SK-N-SH treated with all-trans-retinoic acid at 6 μM for 48 hours (cell line): ENCODE results near the gene SLC17A9.

Experiments
- ATAC-seq: fragments of 200-7000 bp; cut with Tn5 transposase; 3 replicates; pipeline ENCODE4 v1.9.1; 2020; ENCODE audit warnings: mild to moderate bottlenecking, moderate library complexity
- ARNTL ChIP-seq: fragments of 450-650 bp; formaldehyde crosslinking; IDR thresholded peaks from 2 replicates; pipeline ENCODE4 v1.5.0; 2020; ENCODE audit warnings: low read depth, mild to moderate bottlenecking, moderate library complexity, borderline replicate concordance
- BACH2 ChIP-seq: fragments of 250-450 bp; sonication (Bioruptor Pico); IDR thresholded peaks from 2 replicates; pipeline ENCODE4 v1.9.0; 2021; ENCODE audit warnings: mild to moderate bottlenecking, borderline replicate concordance
- CSDC2 ChIP-seq: fragments of 250-450 bp; sonication (Bioruptor Pico); IDR thresholded peaks from 2 replicates; pipeline ENCODE4 v1.5.0; 2020; ENCODE audit warnings: mild to moderate bottlenecking, moderate library complexity
- ESRRG ChIP-seq: fragments of 250-450 bp; sonication (Bioruptor Pico); IDR thresholded peaks from 2 replicates; pipeline ENCODE4 v1.6.1; 2021; ENCODE audit warnings: mild to moderate bottlenecking
- ISL1 ChIP-seq: fragments of 250-450 bp; sonication (Bioruptor Pico); IDR thresholded peaks from 2 replicates; pipeline ENCODE4 v2.1.2; 2022; ENCODE audit warnings: mild to moderate bottlenecking, moderate library complexity
- PPARA ChIP-seq: fragments of 250-450 bp; sonication (Bioruptor Pico); IDR thresholded peaks from 2 replicates; pipeline ENCODE4 v1.5.0; 2020; ENCODE audit warnings: mild to moderate bottlenecking, borderline replicate concordance
- RARB ChIP-seq: fragments of 250-450 bp; sonication (Bioruptor Pico); IDR thresholded peaks from 2 replicates; pipeline ENCODE4 v1.8.0; 2021; ENCODE audit warnings: mild to moderate bottlenecking, moderate library complexity
- SNAI2 ChIP-seq: fragments of 250-450 bp; sonication (Bioruptor Pico); IDR thresholded peaks from 2 replicates; pipeline ENCODE4 v1.5.0; 2020; ENCODE audit warnings: mild to moderate bottlenecking, moderate library complexity
- TCF4 ChIP-seq: fragments of 250-450 bp; sonication (Bioruptor Pico); IDR thresholded peaks from 2 replicates; pipeline ENCODE4 v1.8.0; 2021; ENCODE audit warnings: mild to moderate bottlenecking, moderate library complexity, borderline replicate concordance
- TOX ChIP-seq: fragments of 250-450 bp; sonication (Bioruptor Pico); IDR thresholded peaks from 2 replicates; pipeline ENCODE4 v1.8.0; 2021; ENCODE audit warnings: mild to moderate bottlenecking, moderate library complexity, borderline replicate concordance
- ZC3H10 ChIP-seq: fragments of 250-450 bp; sonication (Bioruptor Pico); IDR thresholded peaks from 2 replicates; pipeline ENCODE4 v1.5.1; 2021; ENCODE audit warnings: mild to moderate bottlenecking, moderate library complexity
- ZFP3 ChIP-seq: fragments of 250-450 bp; sonication (Bioruptor Pico); IDR thresholded peaks from 2 replicates; pipeline ENCODE4 v1.5.0; 2020; ENCODE audit warnings: mild to moderate bottlenecking, moderate library complexity
- ZFP30 ChIP-seq: fragments of 450-650 bp; formaldehyde crosslinking; IDR thresholded peaks from 2 replicates; pipeline ENCODE4 v1.5.0; 2022; ENCODE audit warnings: mild to moderate bottlenecking, moderate library complexity
- ZNF565 ChIP-seq: fragments of 450-650 bp; formaldehyde crosslinking; conservative IDR thresholded peaks from 2 replicates; pipeline ENCODE4 v1.5.0; 2020; ENCODE audit warnings: low read depth, mild to moderate bottlenecking, moderate library complexity
- ZNF70 ChIP-seq: fragments of 450-650 bp; formaldehyde crosslinking; IDR thresholded peaks from 2 replicates; pipeline ENCODE4 v1.5.0; 2020; ENCODE audit warnings: mild to moderate bottlenecking, moderate library complexity
- TF ChIP-seq, protein P1 (sequence below): fragments of 250-450 bp; sonication (Bioruptor Pico); IDR thresholded peaks from 2 replicates; pipeline ENCODE4 v1.8.0; 2021; ENCODE audit warnings: low read depth, mild to moderate bottlenecking, moderate library complexity, borderline replicate concordance
- TF ChIP-seq, protein P2 (sequence below): fragments of 250-450 bp; sonication (Bioruptor Pico); IDR thresholded peaks from 2 replicates; pipeline ENCODE4 v1.5.1; 2020; ENCODE audit warnings: low read depth, mild to moderate bottlenecking, moderate library complexity
- TF ChIP-seq, protein P3 (sequence below): fragments of 250-450 bp; sonication (Bioruptor Pico); IDR thresholded peaks from 2 replicates; pipeline ENCODE4 v1.8.0; 2020; ENCODE audit warnings: mild to moderate bottlenecking, moderate library complexity, borderline replicate concordance
- TF ChIP-seq, protein P4 (sequence below): fragments of 250-450 bp; sonication (Bioruptor Pico); IDR thresholded peaks from 2 replicates; pipeline ENCODE4 v1.5.0; 2020; ENCODE audit warnings: mild to moderate bottlenecking, moderate library complexity
- TF ChIP-seq, protein P5 (sequence below): fragments of 250-450 bp; sonication (Bioruptor Pico); IDR thresholded peaks from 2 replicates; pipeline ENCODE4 v1.5.1; 2021; ENCODE audit warnings: mild to moderate bottlenecking, moderate library complexity

Gene SLC17A9

DNA sequence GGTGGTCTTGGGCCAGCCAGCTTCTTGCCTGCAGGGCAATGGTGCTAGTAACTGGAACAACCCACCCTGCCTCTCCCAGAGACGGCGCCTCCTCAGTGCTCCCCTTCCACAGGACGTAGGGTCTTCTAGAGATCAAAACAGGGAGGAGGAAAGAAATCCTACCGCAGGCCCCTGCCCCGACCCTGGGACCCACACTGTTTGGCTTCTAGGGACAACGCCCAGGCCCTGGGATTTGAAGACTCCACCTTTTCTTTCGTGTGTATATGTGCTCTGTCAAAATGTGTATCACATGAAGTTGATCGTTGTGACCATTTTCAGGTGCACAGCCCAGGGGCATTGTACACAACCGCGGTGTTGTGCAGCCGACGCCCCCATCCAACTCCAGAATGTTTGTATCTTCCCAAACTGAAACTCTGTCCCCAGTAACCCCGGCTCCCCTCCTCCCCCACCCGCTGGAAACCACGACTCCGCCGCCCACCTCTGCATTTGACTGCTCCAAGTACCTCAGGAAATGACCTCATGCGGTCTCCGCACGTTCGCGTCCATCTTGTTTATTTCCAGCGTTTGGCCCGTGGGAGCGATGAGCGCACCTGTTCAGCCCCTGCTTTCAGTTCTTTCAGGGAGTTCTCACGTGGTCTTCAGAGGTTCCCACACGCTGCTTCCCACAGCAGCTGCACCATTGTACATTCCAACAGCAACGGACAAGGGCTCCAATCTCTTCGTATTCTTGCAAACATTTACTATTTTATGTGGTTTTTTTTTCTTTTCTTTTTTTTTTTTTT is 57.7 kb downstream of the SLC17A9 start (continued):
- TF ChIP-seq, protein P1, sequence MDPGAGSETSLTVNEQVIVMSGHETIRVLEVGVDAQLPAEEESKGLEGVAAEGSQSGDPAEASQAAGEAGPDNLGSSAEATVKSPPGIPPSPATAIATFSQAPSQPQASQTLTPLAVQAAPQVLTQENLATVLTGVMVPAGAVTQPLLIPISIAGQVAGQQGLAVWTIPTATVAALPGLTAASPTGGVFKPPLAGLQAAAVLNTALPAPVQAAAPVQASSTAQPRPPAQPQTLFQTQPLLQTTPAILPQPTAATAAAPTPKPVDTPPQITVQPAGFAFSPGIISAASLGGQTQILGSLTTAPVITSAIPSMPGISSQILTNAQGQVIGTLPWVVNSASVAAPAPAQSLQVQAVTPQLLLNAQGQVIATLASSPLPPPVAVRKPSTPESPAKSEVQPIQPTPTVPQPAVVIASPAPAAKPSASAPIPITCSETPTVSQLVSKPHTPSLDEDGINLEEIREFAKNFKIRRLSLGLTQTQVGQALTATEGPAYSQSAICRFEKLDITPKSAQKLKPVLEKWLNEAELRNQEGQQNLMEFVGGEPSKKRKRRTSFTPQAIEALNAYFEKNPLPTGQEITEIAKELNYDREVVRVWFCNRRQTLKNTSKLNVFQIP (CRISPR knock-in tag) = no peak
- TF ChIP-seq ESRRG (no peak), ISL1 (no peak), ZNF565 (no peak), SNAI2 (CRISPR knock-in tag) (no peak), ARNTL (no peak), ZNF70 (no peak)
- TF ChIP-seq, all 23 proteins: peak for 0

DNA sequence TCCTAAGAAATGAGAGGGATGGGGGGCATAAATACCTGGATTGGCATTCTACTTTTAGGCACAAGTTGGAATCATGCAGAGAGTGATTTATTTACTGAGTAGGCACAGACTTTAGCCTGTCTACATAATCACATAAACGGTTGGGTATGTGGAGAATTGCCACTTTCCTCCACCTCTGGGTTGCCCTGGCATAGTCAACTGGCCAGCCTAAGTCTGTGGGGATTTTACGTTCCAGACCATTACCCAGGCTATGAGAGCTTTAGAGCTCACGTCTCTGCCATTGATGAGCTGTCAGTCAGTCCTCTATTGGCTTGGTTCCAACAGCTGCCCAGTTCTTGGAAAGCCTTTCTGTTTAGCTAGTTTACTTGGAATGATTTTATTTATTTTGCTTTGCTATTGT is 59.3 kb downstream of the SLC17A9 start:
- no peak for TF ChIP-seq SNAI2 (CRISPR knock-in tag)

DNA sequence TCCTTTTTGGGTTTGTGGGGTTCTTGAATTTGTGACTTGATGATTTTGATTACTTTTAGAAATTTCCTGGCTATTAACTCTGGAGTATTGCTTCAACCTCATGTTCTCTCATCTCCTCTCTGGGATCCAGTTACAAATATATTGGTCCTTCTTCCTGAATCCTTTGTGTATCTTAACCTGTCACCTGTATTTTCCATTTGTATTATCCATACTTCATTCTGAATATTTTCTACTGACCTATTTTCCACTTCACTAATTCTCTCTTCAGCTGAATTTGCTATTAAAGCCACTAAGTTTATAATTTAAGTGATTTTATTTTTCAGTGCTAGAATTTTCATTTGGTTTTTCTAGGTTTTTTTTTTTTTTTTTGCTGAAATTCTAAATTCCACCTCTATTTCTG is 60.7 kb downstream of the SLC17A9 start:
- no peak for ATAC-seq
- TF ChIP-seq ESRRG (no peak), ZFP30 (CRISPR knock-in tag) (peak; percentile 85)
- TF ChIP-seq, all 23 proteins: peak for 1

More for the DNA sequence above, 59.3 kb downstream of the SLC17A9 start:
- ATAC-seq = no peak

DNA sequence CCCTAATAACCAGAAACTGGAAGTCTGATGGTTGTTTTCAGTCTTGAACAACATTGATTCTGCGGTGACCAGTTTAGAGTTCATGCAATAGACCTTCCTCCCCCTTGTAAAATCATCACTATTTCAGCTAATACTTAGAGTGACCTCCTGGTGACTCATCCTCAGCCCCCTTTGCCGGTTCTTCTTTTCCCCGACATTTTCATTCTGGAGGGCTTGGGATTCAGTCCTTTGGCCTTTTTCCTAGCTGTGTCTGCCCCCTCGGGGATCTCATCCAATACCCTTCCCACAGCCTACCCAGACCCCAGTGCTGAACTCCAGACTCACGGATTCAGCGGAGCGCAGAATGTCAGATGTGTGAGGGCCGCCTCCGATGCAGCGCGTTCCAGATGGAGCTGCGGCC is 61.8 kb downstream of the SLC17A9 start:
- no peak for ATAC-seq
- TF ChIP-seq ZFP30 (CRISPR knock-in tag) (no peak), ZNF565 (no peak), CSDC2 (CRISPR knock-in tag) (no peak), ZC3H10 (CRISPR knock-in tag) (no peak), TOX (no peak), ESRRG (no peak), ARNTL (no peak)
- TF ChIP-seq, protein P2, sequence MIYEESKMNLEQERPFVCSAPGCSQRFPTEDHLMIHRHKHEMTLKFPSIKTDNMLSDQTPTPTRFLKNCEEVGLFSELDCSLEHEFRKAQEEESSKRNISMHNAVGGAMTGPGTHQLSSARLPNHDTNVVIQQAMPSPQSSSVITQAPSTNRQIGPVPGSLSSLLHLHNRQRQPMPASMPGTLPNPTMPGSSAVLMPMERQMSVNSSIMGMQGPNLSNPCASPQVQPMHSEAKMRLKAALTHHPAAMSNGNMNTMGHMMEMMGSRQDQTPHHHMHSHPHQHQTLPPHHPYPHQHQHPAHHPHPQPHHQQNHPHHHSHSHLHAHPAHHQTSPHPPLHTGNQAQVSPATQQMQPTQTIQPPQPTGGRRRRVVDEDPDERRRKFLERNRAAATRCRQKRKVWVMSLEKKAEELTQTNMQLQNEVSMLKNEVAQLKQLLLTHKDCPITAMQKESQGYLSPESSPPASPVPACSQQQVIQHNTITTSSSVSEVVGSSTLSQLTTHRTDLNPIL = no peak

DNA sequence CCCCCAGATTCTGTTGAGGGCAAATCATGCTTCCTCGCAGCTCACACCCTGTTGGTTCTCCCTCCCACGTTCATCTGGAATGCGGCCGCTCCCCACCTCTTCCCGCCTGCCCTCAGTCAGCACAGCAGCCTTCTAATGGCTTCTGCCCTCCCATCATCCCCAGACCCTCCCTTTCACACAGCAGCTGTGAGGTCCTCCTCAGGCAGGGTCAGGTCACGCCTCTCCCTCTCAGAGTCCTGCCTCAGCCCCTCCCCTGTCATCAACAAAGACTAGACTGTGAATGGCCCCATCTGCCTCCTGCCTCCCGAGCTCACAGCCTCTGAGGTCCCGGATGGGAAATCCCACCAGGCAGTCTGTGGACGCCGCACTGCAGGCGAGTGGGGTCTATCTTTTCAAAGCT is 62.2 kb downstream of the SLC17A9 start:
- no peak for ATAC-seq
- TF ChIP-seq ZFP3 = no peak
- no peak for TF ChIP-seq PPARA (CRISPR knock-in tag)
- no peak for TF ChIP-seq ISL1
- TF ChIP-seq ZC3H10 (CRISPR knock-in tag) = no peak
- no peak for TF ChIP-seq TCF4

DNA sequence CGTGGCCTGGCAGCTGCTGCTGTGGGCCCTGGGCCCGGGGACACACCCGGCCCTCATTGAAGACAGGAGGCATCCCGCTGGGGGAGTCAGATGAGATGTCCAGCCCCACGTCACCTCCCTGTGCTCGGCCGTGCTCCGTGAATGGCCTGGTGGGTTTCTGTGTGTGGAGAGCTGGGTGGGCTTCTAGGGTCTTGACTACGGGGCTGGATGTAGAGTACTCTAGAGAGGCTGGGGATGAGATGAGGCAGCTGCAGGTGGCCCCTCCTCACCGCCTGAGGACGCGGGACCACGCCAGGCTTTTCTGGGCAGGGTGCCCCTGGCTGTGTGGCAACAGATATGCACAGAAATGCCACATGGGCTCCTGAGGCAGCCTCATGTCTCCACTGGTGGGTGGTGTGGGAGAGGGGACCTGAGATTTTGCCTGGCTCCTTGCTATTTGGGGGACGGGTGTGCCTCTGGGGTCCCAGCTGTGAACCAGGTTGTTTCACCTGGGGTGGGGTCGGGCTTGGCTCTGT is 62.7 kb downstream of the SLC17A9 start:
- TF ChIP-seq, protein P3, sequence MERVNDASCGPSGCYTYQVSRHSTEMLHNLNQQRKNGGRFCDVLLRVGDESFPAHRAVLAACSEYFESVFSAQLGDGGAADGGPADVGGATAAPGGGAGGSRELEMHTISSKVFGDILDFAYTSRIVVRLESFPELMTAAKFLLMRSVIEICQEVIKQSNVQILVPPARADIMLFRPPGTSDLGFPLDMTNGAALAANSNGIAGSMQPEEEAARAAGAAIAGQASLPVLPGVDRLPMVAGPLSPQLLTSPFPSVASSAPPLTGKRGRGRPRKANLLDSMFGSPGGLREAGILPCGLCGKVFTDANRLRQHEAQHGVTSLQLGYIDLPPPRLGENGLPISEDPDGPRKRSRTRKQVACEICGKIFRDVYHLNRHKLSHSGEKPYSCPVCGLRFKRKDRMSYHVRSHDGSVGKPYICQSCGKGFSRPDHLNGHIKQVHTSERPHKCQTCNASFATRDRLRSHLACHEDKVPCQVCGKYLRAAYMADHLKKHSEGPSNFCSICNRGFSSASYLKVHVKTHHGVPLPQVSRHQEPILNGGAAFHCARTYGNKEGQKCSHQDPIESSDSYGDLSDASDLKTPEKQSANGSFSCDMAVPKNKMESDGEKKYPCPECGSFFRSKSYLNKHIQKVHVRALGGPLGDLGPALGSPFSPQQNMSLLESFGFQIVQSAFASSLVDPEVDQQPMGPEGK (CRISPR knock-in tag) = no peak
- TF ChIP-seq PPARA (CRISPR knock-in tag) (no peak), RARB (CRISPR knock-in tag) (no peak), ZNF565 (no peak), ZFP30 (CRISPR knock-in tag) (no peak), ZNF70 (no peak), BACH2 (CRISPR knock-in tag) (no peak), ZFP3 (no peak), TCF4 (no peak), ARNTL (no peak), ESRRG (no peak)
- TF ChIP-seq, protein P4, sequence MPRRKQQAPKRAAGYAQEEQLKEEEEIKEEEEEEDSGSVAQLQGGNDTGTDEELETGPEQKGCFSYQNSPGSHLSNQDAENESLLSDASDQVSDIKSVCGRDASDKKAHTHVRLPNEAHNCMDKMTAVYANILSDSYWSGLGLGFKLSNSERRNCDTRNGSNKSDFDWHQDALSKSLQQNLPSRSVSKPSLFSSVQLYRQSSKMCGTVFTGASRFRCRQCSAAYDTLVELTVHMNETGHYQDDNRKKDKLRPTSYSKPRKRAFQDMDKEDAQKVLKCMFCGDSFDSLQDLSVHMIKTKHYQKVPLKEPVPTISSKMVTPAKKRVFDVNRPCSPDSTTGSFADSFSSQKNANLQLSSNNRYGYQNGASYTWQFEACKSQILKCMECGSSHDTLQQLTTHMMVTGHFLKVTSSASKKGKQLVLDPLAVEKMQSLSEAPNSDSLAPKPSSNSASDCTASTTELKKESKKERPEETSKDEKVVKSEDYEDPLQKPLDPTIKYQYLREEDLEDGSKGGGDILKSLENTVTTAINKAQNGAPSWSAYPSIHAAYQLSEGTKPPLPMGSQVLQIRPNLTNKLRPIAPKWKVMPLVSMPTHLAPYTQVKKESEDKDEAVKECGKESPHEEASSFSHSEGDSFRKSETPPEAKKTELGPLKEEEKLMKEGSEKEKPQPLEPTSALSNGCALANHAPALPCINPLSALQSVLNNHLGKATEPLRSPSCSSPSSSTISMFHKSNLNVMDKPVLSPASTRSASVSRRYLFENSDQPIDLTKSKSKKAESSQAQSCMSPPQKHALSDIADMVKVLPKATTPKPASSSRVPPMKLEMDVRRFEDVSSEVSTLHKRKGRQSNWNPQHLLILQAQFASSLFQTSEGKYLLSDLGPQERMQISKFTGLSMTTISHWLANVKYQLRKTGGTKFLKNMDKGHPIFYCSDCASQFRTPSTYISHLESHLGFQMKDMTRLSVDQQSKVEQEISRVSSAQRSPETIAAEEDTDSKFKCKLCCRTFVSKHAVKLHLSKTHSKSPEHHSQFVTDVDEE (CRISPR knock-in tag) = no peak
- TF ChIP-seq, protein P5, sequence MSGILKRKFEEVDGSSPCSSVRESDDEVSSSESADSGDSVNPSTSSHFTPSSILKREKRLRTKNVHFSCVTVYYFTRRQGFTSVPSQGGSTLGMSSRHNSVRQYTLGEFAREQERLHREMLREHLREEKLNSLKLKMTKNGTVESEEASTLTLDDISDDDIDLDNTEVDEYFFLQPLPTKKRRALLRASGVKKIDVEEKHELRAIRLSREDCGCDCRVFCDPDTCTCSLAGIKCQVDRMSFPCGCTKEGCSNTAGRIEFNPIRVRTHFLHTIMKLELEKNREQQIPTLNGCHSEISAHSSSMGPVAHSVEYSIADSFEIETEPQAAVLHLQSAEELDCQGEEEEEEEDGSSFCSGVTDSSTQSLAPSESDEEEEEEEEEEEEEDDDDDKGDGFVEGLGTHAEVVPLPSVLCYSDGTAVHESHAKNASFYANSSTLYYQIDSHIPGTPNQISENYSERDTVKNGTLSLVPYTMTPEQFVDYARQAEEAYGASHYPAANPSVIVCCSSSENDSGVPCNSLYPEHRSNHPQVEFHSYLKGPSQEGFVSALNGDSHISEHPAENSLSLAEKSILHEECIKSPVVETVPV = no peak
- no peak for ATAC-seq
